ENCODE data around the gene DCTN2. TPM values are rescaled to one million over a fixed set of nuclear protein-coding genes. Genes with fewer than 3 reads are reported as not detected.

DCTN2 gene
- total and polyA plus RNA-seq, 7 experiments from 2014 or later, result 52.1 to 78.8 (median 63.0) TPM

GRCh38 chr12:57579677-57580465, 32.9 kb upstream of the DCTN2 start:
- intact Hi-C loops (cut with micrococcal nuclease), result no loop called here
- H3K4me3 Mint-ChIP-seq, result no peak overlapping the region

GRCh38 chr12:57579011-57579410, 32.0 kb upstream of the DCTN2 start:
- peaks cover 0 to 5% (median 0%) of the 10 kb centered on the region in 5 donors for H3K36me3 Mint-ChIP-seq
- CTCF ChIA-PET, result no interaction called here
- no peak for ATAC-seq
- H3K9me3 Mint-ChIP-seq, result peaks cover 0 to 1% (median 0%) of the 10 kb centered on the region in 11 donors
- Histone ChIP-seq H3K27ac (ENCODE audit: low read depth, low read length) (no peak overlapping the region), H3K4me1 (ENCODE audit: control insufficient read depth in 2 of 2, insufficient read depth in 2 of 2, low read length in 2 of 2) (no peaks in the 10 kb centered on the region), H3K36me3 (ENCODE audit: control insufficient read depth in 2 of 3, insufficient read depth in 3 of 3, low read length in 3 of 3) (no peaks in the 10 kb centered on the region), H3K4me3 (ENCODE audit: low read length) (no peak overlapping the region), H3K9me3 (ENCODE audit: control insufficient read depth in 2 of 3, low read length in 3 of 3) (no peaks in the 10 kb centered on the region), H3K27me3 (ENCODE audit: control insufficient read depth in 2 of 2, insufficient read depth in 2 of 2, low read length in 2 of 2) (no peaks in the 10 kb centered on the region)
- no peak overlapping the region for H3K4me3 Mint-ChIP-seq
- H3K27ac Mint-ChIP-seq, result no peak overlapping the region
- intact Hi-C loops (cut with micrococcal nuclease), result no loop called here
- POLR2A ChIA-PET, result no interaction called here
- no peak for DNase-seq
- peaks cover 5 to 10% (median 6%) of the 10 kb centered on the region in 7 donors for H3K4me1 Mint-ChIP-seq
- peaks cover 0 to 9% (median 5%) of the 10 kb centered on the region in 5 donors for H3K27me3 Mint-ChIP-seq

More at GRCh38 chr12:57579677-57580465, 32.9 kb upstream of the DCTN2 start:
- peaks cover 0 to 9% (median 9%) of the 10 kb centered on the region in 5 donors for H3K27me3 Mint-ChIP-seq
- Histone ChIP-seq H3K27me3 (ENCODE audit: control insufficient read depth in 2 of 2, insufficient read depth in 2 of 2, low read length in 2 of 2) (no peaks in the 10 kb centered on the region), H3K36me3 (ENCODE audit: control insufficient read depth in 2 of 3, insufficient read depth in 3 of 3, low read length in 3 of 3) (no peaks in the 10 kb centered on the region), H3K4me1 (ENCODE audit: control insufficient read depth in 2 of 2, insufficient read depth in 2 of 2, low read length in 2 of 2) (no peaks in the 10 kb centered on the region), H3K9me3 (ENCODE audit: control insufficient read depth in 2 of 3, low read length in 3 of 3) (no peaks in the 10 kb centered on the region), H3K4me3 (ENCODE audit: low read length) (no peak overlapping the region), H3K27ac (ENCODE audit: low read depth, low read length) (no peak overlapping the region)
- POLR2A ChIA-PET, result interaction anchor here (0.7 to 1.9 kb wide), 3 partner anchors 10 to 14 kb away, joined by 4 to 6 read pairs (median 4); no protein-coding TSS in a partner anchor
- peaks cover 5 to 15% (median 6%) of the 10 kb centered on the region in 7 donors for H3K4me1 Mint-ChIP-seq
- DNase-seq, result no peak
- H3K9me3 Mint-ChIP-seq, result peaks cover 0 to 1% (median 0%) of the 10 kb centered on the region in 11 donors
- no peak for ATAC-seq
- CTCF ChIA-PET, result interaction anchor here (1.3 to 7.6 kb wide), 4 partner anchors 33 to 117 kb away, joined by 3 to 72 read pairs (median 4); no protein-coding TSS in a partner anchor
- peaks cover 0 to 5% (median 0%) of the 10 kb centered on the region in 5 donors for H3K36me3 Mint-ChIP-seq
- H3K27ac Mint-ChIP-seq, result peak overlapping the region in 2 of 9 donors; percentile 23 to 78

DNA sequence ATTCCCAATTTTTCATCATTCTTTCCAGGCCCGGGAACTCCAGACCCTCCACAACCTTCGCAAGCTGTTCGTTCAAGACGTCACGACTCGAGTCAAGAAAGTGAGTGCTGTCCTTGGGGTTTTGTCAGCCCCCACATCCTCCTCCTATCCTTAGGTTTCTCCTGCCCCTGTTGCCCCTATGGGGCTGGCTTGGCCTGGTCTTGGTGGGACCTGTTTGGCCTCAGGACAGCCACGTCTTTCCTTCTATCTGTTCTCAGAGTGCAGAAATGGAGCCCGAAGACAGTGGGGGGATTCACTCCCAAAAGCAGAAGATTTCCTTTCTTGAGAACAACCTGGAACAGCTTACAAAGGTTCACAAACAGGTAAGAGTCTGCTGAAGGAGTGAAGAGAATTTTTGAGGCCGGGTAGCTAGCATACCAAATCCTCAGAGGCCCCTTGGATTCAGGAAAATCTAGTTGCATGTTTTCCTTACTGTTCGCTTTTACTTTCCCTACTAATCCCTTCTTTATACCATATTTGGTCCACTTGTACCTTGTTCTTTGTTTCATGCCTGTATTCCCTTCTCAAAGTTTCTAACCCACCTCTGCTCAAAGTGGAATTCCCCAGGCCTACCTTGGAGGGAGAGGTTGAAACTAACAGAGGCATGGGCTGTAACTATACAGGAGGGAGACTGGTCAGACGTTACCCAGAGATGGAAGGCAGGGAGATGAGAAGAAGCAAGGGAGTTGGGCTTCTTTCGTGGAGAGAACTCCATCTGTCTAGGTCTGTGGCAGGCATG, 31.2 kb upstream of the DCTN2 start:
- ATAC-seq (no peak), DNase-seq (no peak)
- H3K4me3 Mint-ChIP-seq, result no peak overlapping the region
- peak overlapping the region in 1 of 9 donors; percentile 16 for H3K27ac Mint-ChIP-seq
- Histone ChIP-seq H3K36me3 (ENCODE audit: control insufficient read depth in 2 of 3, insufficient read depth in 3 of 3, low read length in 3 of 3) (no peaks in the 10 kb centered on the region), H3K4me1 (ENCODE audit: control insufficient read depth in 2 of 2, insufficient read depth in 2 of 2, low read length in 2 of 2) (no peaks in the 10 kb centered on the region), H3K9me3 (ENCODE audit: control insufficient read depth in 2 of 3, low read length in 3 of 3) (no peaks in the 10 kb centered on the region), H3K4me3 (ENCODE audit: low read length) (no peak overlapping the region), H3K27me3 (ENCODE audit: control insufficient read depth in 2 of 2, insufficient read depth in 2 of 2, low read length in 2 of 2) (no peaks in the 10 kb centered on the region), H3K27ac (ENCODE audit: low read depth, low read length) (no peak overlapping the region)
- H3K36me3 Mint-ChIP-seq, result peaks cover 0 to 5% (median 0%) of the 10 kb centered on the region in 5 donors
- H3K27me3 Mint-ChIP-seq, result peaks cover 0 to 3% (median 2%) of the 10 kb centered on the region in 5 donors
- ChIA-PET CTCF (no interaction called here), POLR2A (no interaction called here)
- peaks cover 0 to 1% (median 0%) of the 10 kb centered on the region in 11 donors for H3K9me3 Mint-ChIP-seq
- intact Hi-C loops (cut with micrococcal nuclease), result no loop called here
- peaks cover under 1 to 2% (median 2%) of the 10 kb centered on the region in 7 donors for H3K4me1 Mint-ChIP-seq

DNA sequence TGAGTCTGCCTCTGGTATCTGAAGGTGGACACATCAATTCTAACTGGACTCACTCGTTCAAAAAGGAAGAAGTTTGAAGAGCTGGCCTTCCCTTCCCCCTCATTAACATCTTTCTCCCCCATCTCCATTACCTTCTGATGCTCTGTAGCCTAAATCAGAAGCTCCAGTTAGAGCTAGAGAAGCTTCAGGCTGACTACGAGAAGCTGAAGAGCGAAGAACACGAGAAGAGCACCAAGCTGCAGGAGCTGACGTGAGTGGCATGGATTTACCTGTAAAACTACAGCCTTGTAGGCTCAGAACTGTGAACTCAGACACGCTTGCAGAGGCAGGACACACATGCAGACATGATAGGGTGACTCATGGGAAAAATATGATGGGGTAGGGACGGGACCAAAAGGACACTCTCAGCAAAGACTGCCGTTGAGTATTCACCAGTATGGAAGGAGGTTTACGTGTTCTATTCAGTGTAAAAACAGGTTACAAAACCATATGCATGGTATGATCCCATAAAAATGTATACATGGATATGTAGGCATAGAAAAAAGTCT, 29.7 kb upstream of the DCTN2 start:
- ChIA-PET POLR2A (no interaction called here), CTCF (interaction anchor here (1.0 kb wide), 1 partner anchor 12 kb away, joined by 4 read pairs; no protein-coding TSS in a partner anchor)
- H3K4me3 ChIP-seq (ENCODE audit: low read length), result no peak overlapping the region
- Mint-ChIP-seq H3K27me3 (no peaks in the 10 kb centered on the region), H3K4me1 (no peaks in the 10 kb centered on the region), H3K4me3 (no peak overlapping the region), H3K9me3 (peaks cover 0 to 4% (median 0%) of the 10 kb centered on the region in 11 donors), H3K27ac (peak overlapping the region in 1 of 9 donors; percentile 6), H3K36me3 (peaks cover 0 to 12% (median 0%) of the 10 kb centered on the region in 5 donors)
- H3K27ac ChIP-seq (ENCODE audit: low read depth, low read length), result no peak overlapping the region
- H3K27me3 ChIP-seq (ENCODE audit: control insufficient read depth in 2 of 2, insufficient read depth in 2 of 2, low read length in 2 of 2), result no peaks in the 10 kb centered on the region
- ATAC-seq, result no peak
- no peak for DNase-seq
- H3K36me3 ChIP-seq (ENCODE audit: control insufficient read depth in 2 of 3, insufficient read depth in 3 of 3, low read length in 3 of 3), result no peaks in the 10 kb centered on the region
- intact Hi-C loops (cut with micrococcal nuclease), result no loop called here
- no peaks in the 10 kb centered on the region for H3K9me3 ChIP-seq (ENCODE audit: control insufficient read depth in 2 of 3, low read length in 3 of 3)
- no peaks in the 10 kb centered on the region for H3K4me1 ChIP-seq (ENCODE audit: control insufficient read depth in 2 of 2, insufficient read depth in 2 of 2, low read length in 2 of 2)

DNA sequence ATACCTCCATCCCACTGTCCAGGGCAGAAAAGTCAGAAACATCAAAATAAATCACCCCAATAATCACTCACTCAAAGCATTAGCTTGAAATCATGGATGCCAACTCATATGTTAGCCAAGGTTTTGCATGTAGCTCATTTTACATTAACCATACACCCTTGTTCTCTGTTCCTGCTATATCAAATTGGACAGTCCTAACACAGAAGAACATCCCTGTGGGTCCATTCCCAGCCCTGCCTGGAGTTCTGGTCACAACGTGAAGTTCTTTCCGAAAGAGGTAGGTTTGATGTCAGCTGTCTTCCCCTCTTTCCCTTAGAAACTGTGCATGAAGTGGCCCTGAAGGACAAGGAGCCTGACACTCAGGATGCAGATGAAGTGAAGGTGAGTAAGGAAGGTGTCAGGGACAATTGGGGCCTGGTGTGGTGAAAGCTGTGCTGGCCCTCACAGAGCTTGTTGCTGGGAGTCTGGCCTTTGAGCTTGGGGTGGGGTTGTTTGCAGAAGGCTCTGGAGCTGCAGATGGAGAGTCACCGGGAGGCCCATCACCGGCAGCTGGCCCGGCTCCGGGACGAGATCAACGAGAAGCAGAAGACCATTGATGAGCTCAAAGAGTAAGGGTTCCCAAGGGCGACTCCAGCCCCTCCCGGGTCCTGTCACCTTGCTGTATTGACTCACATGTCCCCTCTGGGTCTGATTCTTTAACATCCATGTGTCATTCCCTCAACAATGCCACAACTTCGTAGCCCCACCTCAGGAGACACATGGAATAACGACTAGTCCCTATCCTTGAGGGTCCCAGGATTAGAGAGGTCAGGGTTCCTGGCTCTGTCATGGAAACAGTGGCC, 29.0 kb upstream of the DCTN2 start:
- H3K9me3 Mint-ChIP-seq, result peaks cover 0 to 4% (median 0%) of the 10 kb centered on the region in 11 donors
- H3K27me3 Mint-ChIP-seq, result no peaks in the 10 kb centered on the region
- no peak overlapping the region for H3K4me3 Mint-ChIP-seq
- ChIA-PET CTCF (interaction anchor here (0.6 to 2.7 kb wide), 4 partner anchors 8 to 363 kb away, joined by 3 to 13 read pairs (median 4); no protein-coding TSS in a partner anchor), POLR2A (no interaction called here)
- ATAC-seq (no peak), DNase-seq (no peak)
- no peaks in the 10 kb centered on the region for H3K27me3 ChIP-seq (ENCODE audit: control insufficient read depth in 2 of 2, insufficient read depth in 2 of 2, low read length in 2 of 2)
- intact Hi-C loops (cut with micrococcal nuclease), result no loop called here
- H3K4me1 Mint-ChIP-seq, result no peaks in the 10 kb centered on the region
- no peak overlapping the region for H3K4me3 ChIP-seq (ENCODE audit: low read length)
- no peaks in the 10 kb centered on the region for H3K9me3 ChIP-seq (ENCODE audit: control insufficient read depth in 2 of 3, low read length in 3 of 3)
- no peaks in the 10 kb centered on the region for H3K36me3 ChIP-seq (ENCODE audit: control insufficient read depth in 2 of 3, insufficient read depth in 3 of 3, low read length in 3 of 3)
- no peak overlapping the region for H3K27ac ChIP-seq (ENCODE audit: low read depth, low read length)
- peak overlapping the region in 1 of 9 donors; percentile 6 for H3K27ac Mint-ChIP-seq
- no peaks in the 10 kb centered on the region for H3K4me1 ChIP-seq (ENCODE audit: control insufficient read depth in 2 of 2, insufficient read depth in 2 of 2, low read length in 2 of 2)
- peaks cover 0 to 15% (median 0%) of the 10 kb centered on the region in 5 donors for H3K36me3 Mint-ChIP-seq

DNA sequence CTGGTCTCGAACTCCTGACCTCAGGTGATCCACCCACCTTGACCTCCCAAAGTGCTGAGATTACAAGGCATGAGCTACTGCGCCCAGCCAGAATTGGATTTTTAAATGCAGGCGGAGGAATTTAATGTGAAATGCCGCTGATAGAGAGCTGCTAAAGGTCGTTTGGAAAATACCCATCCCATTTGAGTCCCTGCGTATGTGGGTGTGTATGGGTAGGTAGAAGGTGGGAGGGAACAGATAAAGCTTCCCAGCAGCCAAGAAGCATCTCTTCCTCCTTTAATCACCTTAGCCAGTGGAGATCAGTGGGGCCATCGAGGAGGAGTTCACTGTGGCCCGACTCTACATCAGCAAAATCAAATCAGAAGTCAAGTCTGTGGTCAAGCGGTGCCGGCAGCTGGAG, 27.8 kb upstream of the DCTN2 start:
- peaks cover 0 to 15% (median 0%) of the 10 kb centered on the region in 5 donors for H3K36me3 Mint-ChIP-seq

More for the DNA sequence above, 27.8 kb upstream of the DCTN2 start:
- no peaks in the 10 kb centered on the region for H3K9me3 ChIP-seq (ENCODE audit: control insufficient read depth in 2 of 3, low read length in 3 of 3)
- ChIA-PET POLR2A (no interaction called here), CTCF (interaction anchor here (1.3 to 2.7 kb wide), 2 partner anchors 10 to 47 kb away, joined by 3 to 13 read pairs; no protein-coding TSS in a partner anchor)
- H3K4me1 ChIP-seq (ENCODE audit: control insufficient read depth in 2 of 2, insufficient read depth in 2 of 2, low read length in 2 of 2), result no peaks in the 10 kb centered on the region
- H3K27me3 ChIP-seq (ENCODE audit: control insufficient read depth in 2 of 2, insufficient read depth in 2 of 2, low read length in 2 of 2), result no peaks in the 10 kb centered on the region
- H3K36me3 ChIP-seq (ENCODE audit: control insufficient read depth in 2 of 3, insufficient read depth in 3 of 3, low read length in 3 of 3), result no peaks in the 10 kb centered on the region
- H3K27ac Mint-ChIP-seq, result no peak overlapping the region
- no peaks in the 10 kb centered on the region for H3K4me1 Mint-ChIP-seq
- intact Hi-C loops (cut with micrococcal nuclease), result no loop called here
- ATAC-seq (no peak), DNase-seq (no peak)
- H3K27me3 Mint-ChIP-seq, result no peaks in the 10 kb centered on the region
- H3K4me3 ChIP-seq (ENCODE audit: low read length), result no peak overlapping the region
- no peak overlapping the region for H3K4me3 Mint-ChIP-seq
- H3K9me3 Mint-ChIP-seq, result peaks cover 0 to 2% (median 0%) of the 10 kb centered on the region in 11 donors
- no peak overlapping the region for H3K27ac ChIP-seq (ENCODE audit: low read depth, low read length)
